ENCODE data around the gene TM4SF4.

Gene TM4SF4

GRCh38 chr3:149455366-149455765 is 19.1 kb upstream of the TM4SF4 start:
- DNase-seq (ENCODE audit: low spot score) = no peak

- no peak for DNase-seq (ENCODE audit: low spot score)
Measured at GRCh38 chr3:149455989-149456388, 18.5 kb upstream of the TM4SF4 start.

- no peak for DNase-seq (ENCODE audit: low spot score)
Measured at GRCh38 chr3:149459491-149460059, 14.9 kb upstream of the TM4SF4 start.

GRCh38 chr3:149460117-149460516 is 14.4 kb upstream of the TM4SF4 start:
- DNase-seq (ENCODE audit: low spot score) = no peak

- no peak for DNase-seq (ENCODE audit: low spot score)
Measured at GRCh38 chr3:149462051-149462450, 12.4 kb upstream of the TM4SF4 start.

GRCh38 chr3:149462581-149463011 is 11.9 kb upstream of the TM4SF4 start:
- DNase-seq (ENCODE audit: low spot score) = no peak

- no peak for DNase-seq (ENCODE audit: low spot score)
Measured at GRCh38 chr3:149463921-149464320, 10.6 kb upstream of the TM4SF4 start.

GRCh38 chr3:149464542-149465328 is 9.8 kb upstream of the TM4SF4 start:
- DNase-seq (ENCODE audit: low spot score) = no peak

GRCh38 chr3:149465351-149465883 is 9.1 kb upstream of the TM4SF4 start:
- DNase-seq (ENCODE audit: low spot score) = no peak

GRCh38 chr3:149466192-149466591 is 8.3 kb upstream of the TM4SF4 start:
- no peak for DNase-seq (ENCODE audit: low spot score)

GRCh38 chr3:149468504-149469212 is 5.8 kb upstream of the TM4SF4 start:
- DNase-seq (ENCODE audit: low spot score) = no peak

GRCh38 chr3:149470381-149470780 is 4.1 kb upstream of the TM4SF4 start:
- DNase-seq (ENCODE audit: low spot score) = no peak

- DNase-seq (ENCODE audit: low spot score) = no peak
Measured at GRCh38 chr3:149472030-149472797, 2.3 kb upstream of the TM4SF4 start.

GRCh38 chr3:149473357-149474249 is 894 bp upstream of the TM4SF4 start:
- no peak for DNase-seq (ENCODE audit: low spot score)

- DNase-seq (ENCODE audit: low spot score) = no peak
Measured at GRCh38 chr3:149475451-149476060, 1.1 kb downstream of the TM4SF4 start.

- DNase-seq (ENCODE audit: low spot score) = no peak
Measured at GRCh38 chr3:149476225-149476624, 1.7 kb downstream of the TM4SF4 start.

- peak; percentile 14 for DNase-seq (ENCODE audit: low spot score)
Measured at GRCh38 chr3:149479621-149480325, 5.3 kb downstream of the TM4SF4 start.

- peak; percentile 84 for DNase-seq (ENCODE audit: low spot score)
Measured at GRCh38 chr3:149480326-149481017, 6.0 kb downstream of the TM4SF4 start.

- no peak for DNase-seq (ENCODE audit: low spot score)
Measured at GRCh38 chr3:149481056-149481455, 6.6 kb downstream of the TM4SF4 start.

All from cerebellar cortex (tissue), 1 donor.